GM12878 (cell line): ENCODE data around the gene ACOT7. TPM values are rescaled to one million over a fixed set of nuclear protein-coding genes. Genes with fewer than 3 reads are reported as not detected.

Experiments used
- ATAC-seq: fragments of 200-7000 bp; cut with Tn5 transposase; 3 replicates; pipeline ENCODE4 v1.9.1; 2020; ENCODE audit warnings: mild to moderate bottlenecking, moderate library complexity
- BruUV-seq: library from RNA; stranded (reverse); fragments of 400-500 nt; replicated peaks from 2 replicates; lab custom pipeline; 2021; lab: Mats Ljungman, UMichigan
- CTCF ChIA-PET: fragments of 300-600 bp; sonication (Branson Sonifier 250); formaldehyde crosslinking; extraction: SDS; loops from one replicate; lab custom pipeline; 2021; ENCODE audit warnings: inconsistent platforms; lab: Yijun Ruan, JAX
- POLR2A ChIA-PET: fragments of 350-600 bp; formaldehyde crosslinking; extraction: SDS; loops from one replicate; lab custom pipeline; 2021; ENCODE audit warnings: inconsistent platforms; lab: Charles Lee
- RAD21 ChIA-PET: fragments of 300-600 bp; sonication (Branson Sonifier 250); formaldehyde crosslinking; loops from one replicate; lab custom pipeline; 2023; ENCODE audit warnings: antibody characterized with exemption; ENCODE audit not compliant: unreplicated experiment; lab: Charles Lee
- SMC1A ChIA-PET: fragments of 300-600 bp; sonication (Branson Sonifier 250); formaldehyde crosslinking; loops from one replicate; lab custom pipeline; 2023; ENCODE audit not compliant: unreplicated experiment, uncharacterized antibody; lab: Charles Lee
- DNase-seq: peaks from one replicate; pipeline ENCODE4 v3.0.0-alpha.2; 2011; ENCODE audit warnings: low read depth, low spot score
- FAIRE-seq: peaks from 3 replicates; lab custom pipeline; 2011; peaks lifted over from hg19 to GRCh38; lab: Jason Lieb, UNC
- H2AFZ ChIP-seq: 2 replicates; pipeline ENCODE4 v1.6.0; 2011; ENCODE audit warnings: low read depth, low read length, control low read depth; ENCODE audit not compliant: control insufficient read depth
- H3K27ac ChIP-seq: 2 replicates; pipeline ENCODE4 v1.5.1; 2011; ENCODE audit warnings: control low read depth; ENCODE audit not compliant: control insufficient read depth, insufficient read depth
- H3K27me3 ChIP-seq, 2 experiments: replicated peaks in 1 of 2; 2 replicates each; pipeline versions ENCODE4 v1.6.0 to v1.6.1; 2011; ENCODE audit warnings: low read length in 1 of 2; ENCODE audit not compliant: control insufficient read depth in 2 of 2, insufficient read depth in 2 of 2
- H3K36me3 ChIP-seq, 2 experiments: 2 replicates each; pipeline ENCODE4 v1.5.1; 2011; ENCODE audit warnings: low read length in 1 of 2; ENCODE audit not compliant: control insufficient read depth in 2 of 2, insufficient read depth in 2 of 2
- H3K4me1 ChIP-seq: 2 replicates; pipeline ENCODE4 v1.6.1; 2011; ENCODE audit warnings: mild to moderate bottlenecking, low read length, moderate library complexity, mixed read lengths; ENCODE audit not compliant: control insufficient read depth, insufficient read depth
- H3K4me2 ChIP-seq: 2 replicates; pipeline ENCODE4 v1.6.0; 2011; ENCODE audit warnings: control low read depth; ENCODE audit not compliant: control insufficient read depth, insufficient read depth
- H3K4me3 ChIP-seq: fragments of 200-600 bp; sonication (generic); 2 replicates; pipeline ENCODE4 v1.5.1; 2016
- H3K79me2 ChIP-seq: 2 replicates; pipeline ENCODE4 v1.6.0; 2011; ENCODE audit warnings: low read length; ENCODE audit not compliant: control insufficient read depth, insufficient read depth
- H3K9ac ChIP-seq: 2 replicates; pipeline ENCODE4 v1.8.0; 2011; ENCODE audit warnings: low read length, control low read depth, mixed read lengths; ENCODE audit not compliant: control insufficient read depth, insufficient read depth
- H3K9me3 ChIP-seq: replicated peaks from 3 replicates; pipeline ENCODE4 v1.5.1; 2011; ENCODE audit warnings: mild to moderate bottlenecking, low read length; ENCODE audit not compliant: control insufficient read depth, insufficient read depth
- H4K20me1 ChIP-seq: 2 replicates; pipeline ENCODE4 v1.6.0; 2011; ENCODE audit not compliant: control insufficient read depth, insufficient read depth
- BHLHE40 ChIP-seq, 2 experiments: fragments of 450-650 bp in 1 of 2; IDR thresholded peaks; 2 replicates each; pipeline ENCODE4 v1.6.1; 2011 to 2017; ENCODE audit warnings: low read depth in 2 of 2, borderline replicate concordance in 1 of 2, improper control_type of control experiment in 1 of 2, low read length in 1 of 2, mild to moderate bottlenecking in 1 of 2
- CBFB ChIP-seq: IDR thresholded peaks from 2 replicates; pipeline ENCODE4 v1.6.1; 2016; ENCODE audit warnings: antibody characterized with exemption, low read depth
- EP300 ChIP-seq, 2 experiments: fragments of 150-350 bp in 1 of 2; IDR thresholded peaks; 2 replicates each; pipeline ENCODE4 v1.6.1; 2011 to 2012; ENCODE audit warnings: low read depth in 2 of 2, low read length in 2 of 2, borderline replicate concordance in 1 of 2, improper control_type of control experiment in 1 of 2, inconsistent platforms in 1 of 2; ENCODE audit not compliant: control insufficient read depth in 1 of 2
- ETV6 ChIP-seq, 2 experiments: fragments of 450-650 bp in 1 of 2; IDR thresholded peaks in 1 of 2; conservative IDR thresholded peaks in 1 of 2; 2 replicates each; pipeline ENCODE4 v1.6.1; 2014; ENCODE audit warnings: antibody characterized with exemption in 1 of 2, borderline replicate concordance in 1 of 2, low read depth in 1 of 2, mild to moderate bottlenecking in 1 of 2, moderate library complexity in 1 of 2
- JUND ChIP-seq: IDR thresholded peaks from 2 replicates; pipeline ENCODE4 v1.6.1; 2012; ENCODE audit warnings: low read depth, mild to moderate bottlenecking, low read length, improper control_type of control experiment, moderate library complexity
- NFXL1 ChIP-seq: fragments of 450-650 bp; IDR thresholded peaks from 2 replicates; pipeline ENCODE4 v1.6.1; 2017; ENCODE audit warnings: antibody characterized with exemption, mild to moderate bottlenecking, borderline replicate concordance
- NR2F1 ChIP-seq: fragments of 450-650 bp; conservative IDR thresholded peaks from 2 replicates; pipeline ENCODE4 v1.6.1; 2017; ENCODE audit warnings: mild to moderate bottlenecking
- NRF1 ChIP-seq: conservative IDR thresholded peaks from 2 replicates; pipeline ENCODE4 v1.6.1; 2011; ENCODE audit warnings: mild to moderate bottlenecking, low read depth, low read length, improper control_type of control experiment
- SP1 ChIP-seq: IDR thresholded peaks from one replicate; pipeline ENCODE4 v1.6.1; 2011; ENCODE audit warnings: low read depth, low read length
- SPI1 ChIP-seq: IDR thresholded peaks from 2 replicates; pipeline ENCODE4 v1.6.1; 2011; ENCODE audit warnings: low read depth, mild to moderate bottlenecking, low read length, moderate library complexity, borderline replicate concordance; ENCODE audit not compliant: insufficient read depth
- SREBF2 ChIP-seq: IDR thresholded peaks from 2 replicates; pipeline ENCODE4 v1.6.1; 2012; ENCODE audit warnings: mild to moderate bottlenecking, low read length
- STAT1 ChIP-seq: fragments of 450-650 bp; conservative IDR thresholded peaks from 2 replicates; pipeline ENCODE4 v1.6.1; 2014; ENCODE audit warnings: antibody characterized with exemption, mild to moderate bottlenecking
- STAT3 ChIP-seq: IDR thresholded peaks from 2 replicates; pipeline ENCODE4 v1.6.1; 2011; ENCODE audit warnings: low read depth, low read length, improper control_type of control experiment
- WRNIP1 ChIP-seq: IDR thresholded peaks from 2 replicates; pipeline ENCODE4 v1.6.1; 2011; ENCODE audit warnings: low read depth, low read length, improper control_type of control experiment, borderline replicate concordance
- ZNF384 ChIP-seq: IDR thresholded peaks from 2 replicates; pipeline ENCODE4 v1.6.1; 2012; ENCODE audit warnings: low read depth, mild to moderate bottlenecking, low read length, improper control_type of control experiment, borderline replicate concordance
- WGBS: methylation state at CpG from one replicate; pipeline ENCODE4 v1.1.6; 2016; ENCODE audit warnings: low lambda C conversion rate; ENCODE audit not compliant: insufficient replicate concordance, insufficient coverage; ENCODE audit errors: missing lambda C conversion rate; 5-methylcytosine and 5-hydroxymethylcytosine counted together
- in situ Hi-C: fragments of 300-500 bp; cut with MboI; formaldehyde crosslinking; loops from 9 replicates; pipeline ENCODE4 v1.14.3; 2018; ENCODE audit warnings: mixed read lengths
- intact Hi-C: fragments of 100-400 bp; cut with micrococcal nuclease; formaldehyde crosslinking; loops from one replicate; pipeline ENCODE4 v1.14.2; 2022; ENCODE audit not compliant: unreplicated experiment
- polyA plus RNA-seq, 11 experiments: library from polyadenylated mRNA; depleted of rRNA in 4 of 11; unstranded in 6 of 11; stranded (reverse) in 5 of 11; fragments of >200 nt; fragmentation: Nextera tagmentation in 4 of 11; fragmentation: Illumina TruSeq in 1 of 11; extraction: Ambion mirVana in 4 of 11; extraction: Trizol in 1 of 11; gene quantifications; 1 replicate in 1 of 11; 2 replicates in 10 of 11; pipeline versions ENCODE4 v1.2.1 to v1.2.3, GENCODE V29; 2011 to 2016; ENCODE audit warnings: inconsistent platforms in 2 of 11, missing spikeins in 2 of 11, low read depth in 1 of 11
- total RNA-seq, 4 experiments: library from RNA; depleted of rRNA in 3 of 4; stranded (reverse); fragments of >200 nt in 3 of 4; fragmentation: Illumina TruSeq in 1 of 4; extraction: Trizol in 1 of 4; gene quantifications; 2 replicates each; pipeline versions ENCODE4 v1.2.1 to v1.2.3, GENCODE V29; 2013 to 2021
- TF ChIP-seq, protein P1 (sequence below): fragments of 450-650 bp; IDR thresholded peaks from 2 replicates; pipeline ENCODE4 v1.6.1; 2017; ENCODE audit warnings: borderline replicate concordance
- TF ChIP-seq, protein P2 (sequence below): fragments of 450-650 bp; IDR thresholded peaks from 2 replicates; pipeline ENCODE4 v1.6.1; 2016; ENCODE audit warnings: mild to moderate bottlenecking
- TF ChIP-seq, protein P3 (sequence below): IDR thresholded peaks from 2 replicates; pipeline ENCODE4 v1.6.1; 2011; ENCODE audit warnings: borderline replicate concordance, low read depth, mild to moderate bottlenecking, moderate library complexity, low read length; ENCODE audit not compliant: insufficient read depth, poor library complexity, severe bottlenecking

ACOT7 gene
- total and polyA plus RNA-seq, 10 of the 15 experiments (the other 5 are each of a cell fraction or from before 2014, with no cell fraction given): 8.9 to 206 (median 61.2) TPM

GRCh38 chr1:6370006-6370405, 23.6 kb downstream of the ACOT7 start (continued):
- TF ChIP-seq STAT1 (no peak), SP1 (no peak), BHLHE40 (IDR thresholded peaks at IDR 0.05; ENCODE audit: borderline replicate concordance in 1 of 2, low read depth in 2 of 2, low read length in 1 of 2) (no peak)

DNA sequence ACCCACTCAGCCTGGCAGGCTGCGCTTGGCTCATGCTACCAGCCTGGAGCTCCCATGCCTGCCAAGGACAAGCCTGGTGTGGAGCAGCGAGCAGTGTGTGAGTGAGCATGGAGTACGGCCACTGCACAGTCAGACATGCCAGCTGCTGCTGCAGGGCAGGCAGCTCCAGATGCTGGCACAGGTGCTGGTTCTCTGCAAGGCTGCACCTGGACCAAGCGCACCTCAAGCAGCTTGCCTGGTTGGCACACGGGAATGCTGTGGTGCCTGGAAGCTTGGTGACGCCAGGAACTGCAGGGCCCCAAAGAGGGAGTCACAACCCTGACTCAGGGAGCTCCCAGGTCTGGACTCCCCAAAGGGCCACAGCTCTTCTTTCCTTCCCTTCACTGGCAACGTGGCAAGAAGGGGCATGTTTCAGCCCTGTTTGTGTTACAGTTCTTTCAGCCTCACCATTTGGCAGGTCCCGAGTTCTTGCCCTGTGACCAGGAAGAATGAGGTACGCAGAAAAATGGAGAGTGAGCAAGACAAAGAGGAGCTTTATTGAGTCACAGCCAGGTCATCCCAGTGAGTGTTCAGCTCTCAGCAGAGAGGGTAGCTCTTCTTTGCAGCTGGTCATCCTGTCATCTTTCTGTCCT, 26.1 kb downstream of the ACOT7 start:
- ChIA-PET POLR2A (interaction anchor here (0.5 kb wide), 1 partner anchor 149 kb away, joined by 8 read pairs; no protein-coding TSS in a partner anchor), SMC1A (interaction anchor here (0.6 to 0.9 kb wide), 2 partner anchors 8 to 34 kb away, joined by 3 read pairs; no protein-coding TSS in a partner anchor), CTCF (interaction anchor here (1.1 to 15.2 kb wide), 3 partner anchors 12 to 71 kb away, joined by 4 to 276 read pairs (median 4); partner anchors contain the start of gene ACOT7), RAD21 (no interaction called here)
- Histone ChIP-seq H3K9me3 (peaks cover 5% of the 10 kb centered on the region; the same call in 2 of the 3 replicates), H3K4me3 (no peak overlapping the region), H3K4me1 (no peaks in the 10 kb centered on the region), H3K79me2 (no peaks in the 10 kb centered on the region; the same call in 1 of the 2 replicates), H3K27me3 (no peaks in the 10 kb centered on the region), H3K27ac (no peak overlapping the region), H3K4me2 (no peak overlapping the region), H4K20me1 (no peaks in the 10 kb centered on the region), H3K36me3 (peaks cover 0 to 5% of the 10 kb centered on the region in 2 experiments; a peak in 1 of 4 replicates), H2AFZ (no peak overlapping the region), H3K9ac (no peak overlapping the region)
- no TSS peak for BruUV-seq
- FAIRE-seq (no peak), ATAC-seq (no peak), DNase-seq (no peak)
- WGBS: 95% methylated on average over 9 of the region's 9 CpGs
- in situ Hi-C loops (no loop called here), intact Hi-C loops (no loop called here)
- no peak for TF ChIP-seq JUND
- no peak for TF ChIP-seq STAT3
- TF ChIP-seq CBFB: no peak
- TF ChIP-seq NR2F1: no peak
- TF ChIP-seq, protein P1, sequence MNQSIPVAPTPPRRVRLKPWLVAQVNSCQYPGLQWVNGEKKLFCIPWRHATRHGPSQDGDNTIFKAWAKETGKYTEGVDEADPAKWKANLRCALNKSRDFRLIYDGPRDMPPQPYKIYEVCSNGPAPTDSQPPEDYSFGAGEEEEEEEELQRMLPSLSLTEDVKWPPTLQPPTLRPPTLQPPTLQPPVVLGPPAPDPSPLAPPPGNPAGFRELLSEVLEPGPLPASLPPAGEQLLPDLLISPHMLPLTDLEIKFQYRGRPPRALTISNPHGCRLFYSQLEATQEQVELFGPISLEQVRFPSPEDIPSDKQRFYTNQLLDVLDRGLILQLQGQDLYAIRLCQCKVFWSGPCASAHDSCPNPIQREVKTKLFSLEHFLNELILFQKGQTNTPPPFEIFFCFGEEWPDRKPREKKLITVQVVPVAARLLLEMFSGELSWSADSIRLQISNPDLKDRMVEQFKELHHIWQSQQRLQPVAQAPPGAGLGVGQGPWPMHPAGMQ: no peak
- TF ChIP-seq WRNIP1: no peak
- TF ChIP-seq NFXL1: no peak
- no peak for TF ChIP-seq SREBF2
- TF ChIP-seq SPI1: no peak
- no peak for TF ChIP-seq ZNF384
- no peak for TF ChIP-seq EP300 (IDR thresholded peaks at IDR 0.05; ENCODE audit: borderline replicate concordance in 1 of 2, control insufficient read depth in 1 of 2, low read depth in 2 of 2, low read length in 2 of 2)
- no peak for TF ChIP-seq NRF1
- TF ChIP-seq, protein P2, sequence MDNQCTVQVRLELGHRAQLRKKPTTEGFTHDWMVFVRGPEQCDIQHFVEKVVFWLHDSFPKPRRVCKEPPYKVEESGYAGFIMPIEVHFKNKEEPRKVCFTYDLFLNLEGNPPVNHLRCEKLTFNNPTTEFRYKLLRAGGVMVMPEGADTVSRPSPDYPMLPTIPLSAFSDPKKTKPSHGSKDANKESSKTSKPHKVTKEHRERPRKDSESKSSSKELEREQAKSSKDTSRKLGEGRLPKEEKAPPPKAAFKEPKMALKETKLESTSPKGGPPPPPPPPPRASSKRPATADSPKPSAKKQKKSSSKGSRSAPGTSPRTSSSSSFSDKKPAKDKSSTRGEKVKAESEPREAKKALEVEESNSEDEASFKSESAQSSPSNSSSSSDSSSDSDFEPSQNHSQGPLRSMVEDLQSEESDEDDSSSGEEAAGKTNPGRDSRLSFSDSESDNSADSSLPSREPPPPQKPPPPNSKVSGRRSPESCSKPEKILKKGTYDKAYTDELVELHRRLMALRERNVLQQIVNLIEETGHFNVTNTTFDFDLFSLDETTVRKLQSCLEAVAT: no peak
- no peak for TF ChIP-seq ETV6 (conservative IDR thresholded peaks at IDR 0.05 in 1 of 2, IDR thresholded peaks at IDR 0.05 in 1 of 2; ENCODE audit: borderline replicate concordance in 1 of 2, low read depth in 1 of 2)
- TF ChIP-seq, protein P3, sequence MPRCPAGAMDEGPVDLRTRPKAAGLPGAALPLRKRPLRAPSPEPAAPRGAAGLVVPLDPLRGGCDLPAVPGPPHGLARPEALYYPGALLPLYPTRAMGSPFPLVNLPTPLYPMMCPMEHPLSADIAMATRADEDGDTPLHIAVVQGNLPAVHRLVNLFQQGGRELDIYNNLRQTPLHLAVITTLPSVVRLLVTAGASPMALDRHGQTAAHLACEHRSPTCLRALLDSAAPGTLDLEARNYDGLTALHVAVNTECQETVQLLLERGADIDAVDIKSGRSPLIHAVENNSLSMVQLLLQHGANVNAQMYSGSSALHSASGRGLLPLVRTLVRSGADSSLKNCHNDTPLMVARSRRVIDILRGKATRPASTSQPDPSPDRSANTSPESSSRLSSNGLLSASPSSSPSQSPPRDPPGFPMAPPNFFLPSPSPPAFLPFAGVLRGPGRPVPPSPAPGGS: no peak
